K562 (cell line): Measurements from ENCODE around the gene MAPK8IP2. TPM values are rescaled to one million over a fixed set of nuclear protein-coding genes. Genes with fewer than 3 reads are reported as not detected.
A peak's percentile ranks its signal among the peaks of the same experiment; 100 is the strongest.

ENCODE experiments used
- GATAD2A ChIP-seq: fragments of 450-650 bp; IDR thresholded peaks from 2 replicates; pipeline ENCODE4 v1.6.1; 2017
- HMG20A ChIP-seq: fragments of 450-650 bp; formaldehyde crosslinking; conservative IDR thresholded peaks from 2 replicates; pipeline ENCODE4 v1.4.0; 2020; ENCODE audit warnings: mild to moderate bottlenecking, mixed read lengths
- MAZ ChIP-seq, 2 experiments: fragments of 450-650 bp in 1 of 2; sonication (generic) in 1 of 2; formaldehyde crosslinking; IDR thresholded peaks in 1 of 2; conservative IDR thresholded peaks in 1 of 2; 2 replicates each; pipeline versions ENCODE4 v1.4.0 to v1.5.0; 2020; ENCODE audit warnings: mild to moderate bottlenecking in 1 of 2, missing genetic modification reagents in 1 of 2
- MYC ChIP-seq, 2 experiments: fragments of 250-450 bp in 1 of 2; sonication (Bioruptor Pico) in 1 of 2; IDR thresholded peaks; 2 replicates each; pipeline versions ENCODE4 v1.5.1 to v1.6.1; 2012 to 2021; ENCODE audit warnings: low read depth in 2 of 2, borderline replicate concordance in 1 of 2, improper control_type of control experiment in 1 of 2, low read length in 1 of 2, mild to moderate bottlenecking in 1 of 2, moderate library complexity in 1 of 2
- SAP30 ChIP-seq: fragments of 200-600 bp; sonication (generic); IDR thresholded peaks from 2 replicates; pipeline ENCODE4 v1.6.1; 2012; ENCODE audit warnings: borderline replicate concordance, low read depth, mild to moderate bottlenecking, moderate library complexity, low read length, control low read depth, inconsistent platforms; ENCODE audit not compliant: insufficient read depth, poor library complexity, severe bottlenecking
- SMARCE1 ChIP-seq: fragments of 450-650 bp; IDR thresholded peaks from 2 replicates; pipeline ENCODE4 v1.7.1; 2016; ENCODE audit warnings: mild to moderate bottlenecking
- TBL1XR1 ChIP-seq, 2 experiments: IDR thresholded peaks; 2 replicates each; pipeline ENCODE4 v1.6.1; 2012; ENCODE audit warnings: improper control_type of control experiment in 2 of 2, low read length in 2 of 2, mild to moderate bottlenecking in 1 of 2
- polyA plus RNA-seq, 8 experiments: library from polyadenylated mRNA; depleted of rRNA in 4 of 8; stranded (reverse) in 5 of 8; unstranded in 3 of 8; fragments of >200 nt; fragmentation: Nextera tagmentation in 2 of 8; fragmentation: Illumina TruSeq in 1 of 8; extraction: Ambion mirVana in 2 of 8; extraction: Trizol in 1 of 8; gene quantifications; 2 replicates each; pipeline versions ENCODE4 v1.2.1 to v1.2.3, GENCODE V29; 2011 to 2014; ENCODE audit warnings: inconsistent platforms in 1 of 8, missing spikeins in 1 of 8
- total RNA-seq, 7 experiments: library from RNA; depleted of rRNA in 6 of 7; stranded (reverse); fragments of >200 nt in 6 of 7; fragmentation: Illumina TruSeq in 2 of 7; extraction: Trizol in 2 of 7; gene quantifications; 2 replicates each; pipeline versions ENCODE4 v1.2.1 to v1.2.3, GENCODE V29; 2011 to 2021; ENCODE audit warnings: low replicate concordance in 1 of 7
- TF ChIP-seq, protein P1 (sequence below), 2 experiments: IDR thresholded peaks; 2 replicates each; pipeline ENCODE4 v1.6.1; 2011; ENCODE audit warnings: borderline replicate concordance in 1 of 2, control low read depth in 1 of 2, low read depth in 1 of 2, low read length in 1 of 2, mild to moderate bottlenecking in 1 of 2, mixed read lengths in 1 of 2, moderate library complexity in 1 of 2; ENCODE audit not compliant: insufficient read depth in 1 of 2, insufficient read length in 1 of 2, poor library complexity in 1 of 2, severe bottlenecking in 1 of 2; ENCODE audit errors: extremely low read depth in 1 of 2
- TF ChIP-seq, protein P2 (sequence below): fragments of 450-650 bp; IDR thresholded peaks from 2 replicates; pipeline ENCODE4 v1.6.1; 2016; ENCODE audit warnings: mild to moderate bottlenecking, moderate library complexity
- TF ChIP-seq, protein P3 (sequence below), 2 experiments: IDR thresholded peaks; 2 replicates each; pipeline ENCODE4 v1.6.1; 2012; ENCODE audit warnings: improper control_type of control experiment in 2 of 2, low read depth in 2 of 2, low read length in 2 of 2, borderline replicate concordance in 1 of 2

Gene MAPK8IP2
- total and polyA plus RNA-seq, 9 of the 15 experiments (the other 6 are each of a cell fraction or from before 2014, with no cell fraction given), result 0.01 to 0.47 (median 0.07) TPM; not detected in 2

DNA sequence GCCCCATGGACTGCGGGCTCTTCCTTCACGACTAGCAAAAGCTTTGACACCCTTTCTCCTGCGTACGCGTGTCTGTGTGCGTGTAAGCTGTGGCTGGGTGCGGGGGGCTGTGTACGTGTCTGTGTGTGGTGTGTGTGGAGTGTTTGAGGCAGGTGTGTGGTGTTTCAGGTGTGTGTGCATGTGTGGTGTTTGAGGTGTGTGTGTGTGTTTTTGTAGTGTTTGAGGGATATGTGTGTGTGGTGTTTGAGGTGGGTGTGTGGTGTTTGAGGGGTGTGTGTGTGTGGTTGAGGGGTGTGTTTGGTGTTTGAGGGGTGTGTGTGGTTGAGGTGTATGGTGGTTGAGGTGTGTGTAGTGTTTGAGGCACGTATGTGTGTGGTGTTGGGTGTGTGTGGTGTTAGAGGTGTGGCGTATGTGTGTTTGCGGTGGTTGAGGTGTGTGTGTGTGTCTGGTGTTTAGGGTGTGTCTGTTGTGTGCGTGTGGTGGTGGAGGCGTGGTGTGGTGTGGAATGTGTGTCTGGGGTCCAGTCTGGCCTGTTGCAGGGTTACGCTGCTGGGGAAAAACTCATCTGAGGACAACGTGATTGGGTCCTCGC lies 28.0 kb downstream of the MAPK8IP2 start (continued):
- no peak for TF ChIP-seq TBL1XR1 (IDR thresholded peaks at IDR 0.05; ENCODE audit: low read length in 2 of 2)
- no peak for TF ChIP-seq HMG20A
- TF ChIP-seq SAP30, result no peak
- TF ChIP-seq, protein P1, sequence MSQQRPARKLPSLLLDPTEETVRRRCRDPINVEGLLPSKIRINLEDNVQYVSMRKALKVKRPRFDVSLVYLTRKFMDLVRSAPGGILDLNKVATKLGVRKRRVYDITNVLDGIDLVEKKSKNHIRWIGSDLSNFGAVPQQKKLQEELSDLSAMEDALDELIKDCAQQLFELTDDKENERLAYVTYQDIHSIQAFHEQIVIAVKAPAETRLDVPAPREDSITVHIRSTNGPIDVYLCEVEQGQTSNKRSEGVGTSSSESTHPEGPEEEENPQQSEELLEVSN (IDR thresholded peaks at IDR 0.05; ENCODE audit: borderline replicate concordance in 1 of 2, extremely low read depth in 1 of 2, insufficient read depth in 1 of 2, insufficient read length in 1 of 2, low read depth in 1 of 2, low read length in 1 of 2, poor library complexity in 1 of 2, severe bottlenecking in 1 of 2), result no peak
- no peak for TF ChIP-seq MAZ (CRISPR knock-in tag; conservative IDR thresholded peaks at IDR 0.05 in 1 of 2, IDR thresholded peaks at IDR 0.05 in 1 of 2)
- TF ChIP-seq, protein P2, sequence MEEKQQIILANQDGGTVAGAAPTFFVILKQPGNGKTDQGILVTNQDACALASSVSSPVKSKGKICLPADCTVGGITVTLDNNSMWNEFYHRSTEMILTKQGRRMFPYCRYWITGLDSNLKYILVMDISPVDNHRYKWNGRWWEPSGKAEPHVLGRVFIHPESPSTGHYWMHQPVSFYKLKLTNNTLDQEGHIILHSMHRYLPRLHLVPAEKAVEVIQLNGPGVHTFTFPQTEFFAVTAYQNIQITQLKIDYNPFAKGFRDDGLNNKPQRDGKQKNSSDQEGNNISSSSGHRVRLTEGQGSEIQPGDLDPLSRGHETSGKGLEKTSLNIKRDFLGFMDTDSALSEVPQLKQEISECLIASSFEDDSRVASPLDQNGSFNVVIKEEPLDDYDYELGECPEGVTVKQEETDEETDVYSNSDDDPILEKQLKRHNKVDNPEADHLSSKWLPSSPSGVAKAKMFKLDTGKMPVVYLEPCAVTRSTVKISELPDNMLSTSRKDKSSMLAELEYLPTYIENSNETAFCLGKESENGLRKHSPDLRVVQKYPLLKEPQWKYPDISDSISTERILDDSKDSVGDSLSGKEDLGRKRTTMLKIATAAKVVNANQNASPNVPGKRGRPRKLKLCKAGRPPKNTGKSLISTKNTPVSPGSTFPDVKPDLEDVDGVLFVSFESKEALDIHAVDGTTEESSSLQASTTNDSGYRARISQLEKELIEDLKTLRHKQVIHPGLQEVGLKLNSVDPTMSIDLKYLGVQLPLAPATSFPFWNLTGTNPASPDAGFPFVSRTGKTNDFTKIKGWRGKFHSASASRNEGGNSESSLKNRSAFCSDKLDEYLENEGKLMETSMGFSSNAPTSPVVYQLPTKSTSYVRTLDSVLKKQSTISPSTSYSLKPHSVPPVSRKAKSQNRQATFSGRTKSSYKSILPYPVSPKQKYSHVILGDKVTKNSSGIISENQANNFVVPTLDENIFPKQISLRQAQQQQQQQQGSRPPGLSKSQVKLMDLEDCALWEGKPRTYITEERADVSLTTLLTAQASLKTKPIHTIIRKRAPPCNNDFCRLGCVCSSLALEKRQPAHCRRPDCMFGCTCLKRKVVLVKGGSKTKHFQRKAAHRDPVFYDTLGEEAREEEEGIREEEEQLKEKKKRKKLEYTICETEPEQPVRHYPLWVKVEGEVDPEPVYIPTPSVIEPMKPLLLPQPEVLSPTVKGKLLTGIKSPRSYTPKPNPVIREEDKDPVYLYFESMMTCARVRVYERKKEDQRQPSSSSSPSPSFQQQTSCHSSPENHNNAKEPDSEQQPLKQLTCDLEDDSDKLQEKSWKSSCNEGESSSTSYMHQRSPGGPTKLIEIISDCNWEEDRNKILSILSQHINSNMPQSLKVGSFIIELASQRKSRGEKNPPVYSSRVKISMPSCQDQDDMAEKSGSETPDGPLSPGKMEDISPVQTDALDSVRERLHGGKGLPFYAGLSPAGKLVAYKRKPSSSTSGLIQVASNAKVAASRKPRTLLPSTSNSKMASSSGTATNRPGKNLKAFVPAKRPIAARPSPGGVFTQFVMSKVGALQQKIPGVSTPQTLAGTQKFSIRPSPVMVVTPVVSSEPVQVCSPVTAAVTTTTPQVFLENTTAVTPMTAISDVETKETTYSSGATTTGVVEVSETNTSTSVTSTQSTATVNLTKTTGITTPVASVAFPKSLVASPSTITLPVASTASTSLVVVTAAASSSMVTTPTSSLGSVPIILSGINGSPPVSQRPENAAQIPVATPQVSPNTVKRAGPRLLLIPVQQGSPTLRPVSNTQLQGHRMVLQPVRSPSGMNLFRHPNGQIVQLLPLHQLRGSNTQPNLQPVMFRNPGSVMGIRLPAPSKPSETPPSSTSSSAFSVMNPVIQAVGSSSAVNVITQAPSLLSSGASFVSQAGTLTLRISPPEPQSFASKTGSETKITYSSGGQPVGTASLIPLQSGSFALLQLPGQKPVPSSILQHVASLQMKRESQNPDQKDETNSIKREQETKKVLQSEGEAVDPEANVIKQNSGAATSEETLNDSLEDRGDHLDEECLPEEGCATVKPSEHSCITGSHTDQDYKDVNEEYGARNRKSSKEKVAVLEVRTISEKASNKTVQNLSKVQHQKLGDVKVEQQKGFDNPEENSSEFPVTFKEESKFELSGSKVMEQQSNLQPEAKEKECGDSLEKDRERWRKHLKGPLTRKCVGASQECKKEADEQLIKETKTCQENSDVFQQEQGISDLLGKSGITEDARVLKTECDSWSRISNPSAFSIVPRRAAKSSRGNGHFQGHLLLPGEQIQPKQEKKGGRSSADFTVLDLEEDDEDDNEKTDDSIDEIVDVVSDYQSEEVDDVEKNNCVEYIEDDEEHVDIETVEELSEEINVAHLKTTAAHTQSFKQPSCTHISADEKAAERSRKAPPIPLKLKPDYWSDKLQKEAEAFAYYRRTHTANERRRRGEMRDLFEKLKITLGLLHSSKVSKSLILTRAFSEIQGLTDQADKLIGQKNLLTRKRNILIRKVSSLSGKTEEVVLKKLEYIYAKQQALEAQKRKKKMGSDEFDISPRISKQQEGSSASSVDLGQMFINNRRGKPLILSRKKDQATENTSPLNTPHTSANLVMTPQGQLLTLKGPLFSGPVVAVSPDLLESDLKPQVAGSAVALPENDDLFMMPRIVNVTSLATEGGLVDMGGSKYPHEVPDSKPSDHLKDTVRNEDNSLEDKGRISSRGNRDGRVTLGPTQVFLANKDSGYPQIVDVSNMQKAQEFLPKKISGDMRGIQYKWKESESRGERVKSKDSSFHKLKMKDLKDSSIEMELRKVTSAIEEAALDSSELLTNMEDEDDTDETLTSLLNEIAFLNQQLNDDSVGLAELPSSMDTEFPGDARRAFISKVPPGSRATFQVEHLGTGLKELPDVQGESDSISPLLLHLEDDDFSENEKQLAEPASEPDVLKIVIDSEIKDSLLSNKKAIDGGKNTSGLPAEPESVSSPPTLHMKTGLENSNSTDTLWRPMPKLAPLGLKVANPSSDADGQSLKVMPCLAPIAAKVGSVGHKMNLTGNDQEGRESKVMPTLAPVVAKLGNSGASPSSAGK, result peak; percentile 59; the same call in 1 of the 2 replicates
- TF ChIP-seq, protein P3, sequence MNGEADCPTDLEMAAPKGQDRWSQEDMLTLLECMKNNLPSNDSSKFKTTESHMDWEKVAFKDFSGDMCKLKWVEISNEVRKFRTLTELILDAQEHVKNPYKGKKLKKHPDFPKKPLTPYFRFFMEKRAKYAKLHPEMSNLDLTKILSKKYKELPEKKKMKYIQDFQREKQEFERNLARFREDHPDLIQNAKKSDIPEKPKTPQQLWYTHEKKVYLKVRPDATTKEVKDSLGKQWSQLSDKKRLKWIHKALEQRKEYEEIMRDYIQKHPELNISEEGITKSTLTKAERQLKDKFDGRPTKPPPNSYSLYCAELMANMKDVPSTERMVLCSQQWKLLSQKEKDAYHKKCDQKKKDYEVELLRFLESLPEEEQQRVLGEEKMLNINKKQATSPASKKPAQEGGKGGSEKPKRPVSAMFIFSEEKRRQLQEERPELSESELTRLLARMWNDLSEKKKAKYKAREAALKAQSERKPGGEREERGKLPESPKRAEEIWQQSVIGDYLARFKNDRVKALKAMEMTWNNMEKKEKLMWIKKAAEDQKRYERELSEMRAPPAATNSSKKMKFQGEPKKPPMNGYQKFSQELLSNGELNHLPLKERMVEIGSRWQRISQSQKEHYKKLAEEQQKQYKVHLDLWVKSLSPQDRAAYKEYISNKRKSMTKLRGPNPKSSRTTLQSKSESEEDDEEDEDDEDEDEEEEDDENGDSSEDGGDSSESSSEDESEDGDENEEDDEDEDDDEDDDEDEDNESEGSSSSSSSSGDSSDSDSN (IDR thresholded peaks at IDR 0.05; ENCODE audit: borderline replicate concordance in 1 of 2, low read depth in 2 of 2, low read length in 2 of 2), result peak in 1 of 2 experiments; percentile 15; a peak in 1 of 4 replicates
- TF ChIP-seq GATAD2A, result no peak
- no peak for TF ChIP-seq MYC (IDR thresholded peaks at IDR 0.05; ENCODE audit: low read depth, low read length)
- no peak for TF ChIP-seq MYC (CRISPR knock-in tag; IDR thresholded peaks at IDR 0.05; ENCODE audit: borderline replicate concordance, low read depth)
- peak; percentile 25; the same call in 1 of the 2 replicates for TF ChIP-seq SMARCE1
